Measurements from ENCODE around the gene TYW5. TPM values are rescaled to one million over a fixed set of nuclear protein-coding genes. Genes with fewer than 3 reads are reported as not detected.
"Not testable (repeated sequence)": the region's sequence is repeated elsewhere in the genome, so short reads cannot be mapped to it uniquely, and the experiment has no call there.

TYW5 gene
- total RNA-seq, 1 experiment from 2014 or later, result 13.5 TPM

DNA sequence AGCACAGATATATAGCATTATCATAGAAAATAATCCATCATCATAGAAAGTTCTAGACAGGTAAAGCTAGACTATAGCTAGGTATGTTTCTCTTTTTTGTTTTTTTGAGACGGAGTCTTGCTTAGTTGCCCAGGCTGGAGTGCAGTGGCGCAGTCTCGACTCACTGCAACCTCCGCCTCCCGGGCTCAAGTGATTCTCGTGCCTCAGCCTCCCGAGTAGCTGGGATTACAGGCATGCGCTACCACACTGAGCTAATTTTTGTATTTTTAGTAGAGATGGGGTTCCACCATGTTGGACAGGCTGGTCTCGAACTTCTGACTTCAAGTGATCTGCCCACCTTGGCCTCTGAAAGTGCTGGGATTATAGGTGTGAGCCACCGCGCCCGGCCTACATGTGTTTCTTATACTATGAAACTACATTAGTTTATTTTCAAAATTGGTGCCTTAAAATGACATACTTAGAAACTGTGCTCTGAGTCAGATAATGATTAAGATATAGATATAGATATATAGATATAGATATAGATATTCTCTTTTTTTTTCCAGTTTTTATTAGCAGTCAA is 42.7 kb downstream of the TYW5 start:
- DNase-seq (ENCODE audit: low spot score); H3K27me3 Mint-ChIP-seq (ENCODE audit: low read depth); POLR2A ChIA-PET; H3K27ac Mint-ChIP-seq; ATAC-seq: not testable (repeated sequence)
- H3K36me3 Mint-ChIP-seq, result peaks cover 41% of the 10 kb centered on the region
- peaks cover 21% of the 10 kb centered on the region for H3K9me3 Mint-ChIP-seq
- peak overlapping the region; percentile 97 for H3K4me3 Mint-ChIP-seq
- CTCF ChIA-PET, result interaction anchor here (0.6 kb wide), 1 partner anchor 30 kb away, joined by 3 read pairs; no protein-coding TSS in a partner anchor
- peaks cover 21% of the 10 kb centered on the region for H3K4me1 Mint-ChIP-seq
- TF ChIP-seq ZNF121 (CRISPR knock-in tag; IDR thresholded peaks at IDR 0.05), result peak; percentile 84

DNA sequence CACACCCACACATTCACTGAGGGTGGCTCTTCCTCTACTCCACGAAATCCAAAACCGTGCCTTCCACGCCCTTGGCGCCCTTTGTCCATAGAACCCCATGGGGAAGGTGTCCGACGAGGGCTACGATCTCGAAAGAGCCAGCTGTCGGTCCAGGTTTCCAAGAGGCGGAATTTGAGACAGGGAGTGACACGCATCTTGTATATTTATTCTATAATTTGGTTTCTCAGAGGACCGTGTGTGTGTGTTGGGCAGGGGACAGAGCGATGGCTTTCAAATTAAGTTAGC is 43.5 kb downstream of the TYW5 start:
- Mint-ChIP-seq H3K36me3 (peaks cover 33% of the 10 kb centered on the region), H3K27ac (peak overlapping the region; percentile 99), H3K27me3 (ENCODE audit: low read depth) (no peaks in the 10 kb centered on the region), H3K4me1 (peaks cover 21% of the 10 kb centered on the region), H3K9me3 (peaks cover 13% of the 10 kb centered on the region), H3K4me3 (peak overlapping the region; percentile 97)
- ATAC-seq (no peak), DNase-seq (ENCODE audit: low spot score) (no peak)
- CTCF ChIA-PET, result interaction anchor here (2.3 kb wide), 1 partner anchor 207 kb away, joined by 5 read pairs; no protein-coding TSS in a partner anchor
- POLR2A ChIA-PET, result no interaction called here
- TF ChIP-seq RELA (CRISPR knock-in tag; IDR thresholded peaks at IDR 0.05; ENCODE audit: borderline replicate concordance) (no peak), SOX15 (CRISPR knock-in tag; IDR thresholded peaks at IDR 0.05) (no peak), NFE2L1 (CRISPR knock-in tag; IDR thresholded peaks at IDR 0.05) (no peak), NR3C1 (CRISPR knock-in tag; conservative IDR thresholded peaks at IDR 0.05; ENCODE audit: low read depth) (no peak), ZBTB21 (CRISPR knock-in tag; IDR thresholded peaks at IDR 0.05; ENCODE audit: borderline replicate concordance) (no peak), KAT7 (CRISPR knock-in tag; IDR thresholded peaks at IDR 0.05; ENCODE audit: borderline replicate concordance) (0 out of 2 replicates have a peak, but pooled peaks have one; percentile 3), ZNF263 (CRISPR knock-in tag; IDR thresholded peaks at IDR 0.05; ENCODE audit: low read depth) (no peak), NR1H2 (CRISPR knock-in tag; IDR thresholded peaks at IDR 0.05) (no peak), SMAD3 (CRISPR knock-in tag; IDR thresholded peaks at IDR 0.05; ENCODE audit: borderline replicate concordance) (0 out of 2 replicates have a peak, but pooled peaks have one; percentile 17)
- TF ChIP-seq, protein P1, sequence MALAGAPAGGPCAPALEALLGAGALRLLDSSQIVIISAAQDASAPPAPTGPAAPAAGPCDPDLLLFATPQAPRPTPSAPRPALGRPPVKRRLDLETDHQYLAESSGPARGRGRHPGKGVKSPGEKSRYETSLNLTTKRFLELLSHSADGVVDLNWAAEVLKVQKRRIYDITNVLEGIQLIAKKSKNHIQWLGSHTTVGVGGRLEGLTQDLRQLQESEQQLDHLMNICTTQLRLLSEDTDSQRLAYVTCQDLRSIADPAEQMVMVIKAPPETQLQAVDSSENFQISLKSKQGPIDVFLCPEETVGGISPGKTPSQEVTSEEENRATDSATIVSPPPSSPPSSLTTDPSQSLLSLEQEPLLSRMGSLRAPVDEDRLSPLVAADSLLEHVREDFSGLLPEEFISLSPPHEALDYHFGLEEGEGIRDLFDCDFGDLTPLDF (CRISPR knock-in tag; IDR thresholded peaks at IDR 0.05), result no peak
- TF ChIP-seq, protein P2, sequence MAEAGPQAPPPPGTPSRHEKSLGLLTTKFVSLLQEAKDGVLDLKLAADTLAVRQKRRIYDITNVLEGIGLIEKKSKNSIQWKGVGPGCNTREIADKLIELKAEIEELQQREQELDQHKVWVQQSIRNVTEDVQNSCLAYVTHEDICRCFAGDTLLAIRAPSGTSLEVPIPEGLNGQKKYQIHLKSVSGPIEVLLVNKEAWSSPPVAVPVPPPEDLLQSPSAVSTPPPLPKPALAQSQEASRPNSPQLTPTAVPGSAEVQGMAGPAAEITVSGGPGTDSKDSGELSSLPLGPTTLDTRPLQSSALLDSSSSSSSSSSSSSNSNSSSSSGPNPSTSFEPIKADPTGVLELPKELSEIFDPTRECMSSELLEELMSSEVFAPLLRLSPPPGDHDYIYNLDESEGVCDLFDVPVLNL (CRISPR knock-in tag; IDR thresholded peaks at IDR 0.05; ENCODE audit: borderline replicate concordance, low read depth), result no peak
- TF ChIP-seq, protein P3, sequence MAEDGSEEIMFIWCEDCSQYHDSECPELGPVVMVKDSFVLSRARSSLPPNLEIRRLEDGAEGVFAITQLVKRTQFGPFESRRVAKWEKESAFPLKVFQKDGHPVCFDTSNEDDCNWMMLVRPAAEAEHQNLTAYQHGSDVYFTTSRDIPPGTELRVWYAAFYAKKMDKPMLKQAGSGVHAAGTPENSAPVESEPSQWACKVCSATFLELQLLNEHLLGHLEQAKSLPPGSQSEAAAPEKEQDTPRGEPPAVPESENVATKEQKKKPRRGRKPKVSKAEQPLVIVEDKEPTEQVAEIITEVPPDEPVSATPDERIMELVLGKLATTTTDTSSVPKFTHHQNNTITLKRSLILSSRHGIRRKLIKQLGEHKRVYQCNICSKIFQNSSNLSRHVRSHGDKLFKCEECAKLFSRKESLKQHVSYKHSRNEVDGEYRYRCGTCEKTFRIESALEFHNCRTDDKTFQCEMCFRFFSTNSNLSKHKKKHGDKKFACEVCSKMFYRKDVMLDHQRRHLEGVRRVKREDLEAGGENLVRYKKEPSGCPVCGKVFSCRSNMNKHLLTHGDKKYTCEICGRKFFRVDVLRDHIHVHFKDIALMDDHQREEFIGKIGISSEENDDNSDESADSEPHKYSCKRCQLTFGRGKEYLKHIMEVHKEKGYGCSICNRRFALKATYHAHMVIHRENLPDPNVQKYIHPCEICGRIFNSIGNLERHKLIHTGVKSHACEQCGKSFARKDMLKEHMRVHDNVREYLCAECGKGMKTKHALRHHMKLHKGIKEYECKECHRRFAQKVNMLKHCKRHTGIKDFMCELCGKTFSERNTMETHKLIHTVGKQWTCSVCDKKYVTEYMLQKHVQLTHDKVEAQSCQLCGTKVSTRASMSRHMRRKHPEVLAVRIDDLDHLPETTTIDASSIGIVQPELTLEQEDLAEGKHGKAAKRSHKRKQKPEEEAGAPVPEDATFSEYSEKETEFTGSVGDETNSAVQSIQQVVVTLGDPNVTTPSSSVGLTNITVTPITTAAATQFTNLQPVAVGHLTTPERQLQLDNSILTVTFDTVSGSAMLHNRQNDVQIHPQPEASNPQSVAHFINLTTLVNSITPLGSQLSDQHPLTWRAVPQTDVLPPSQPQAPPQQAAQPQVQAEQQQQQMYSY (CRISPR knock-in tag; IDR thresholded peaks at IDR 0.05), result no peak
- TF ChIP-seq, protein P4, sequence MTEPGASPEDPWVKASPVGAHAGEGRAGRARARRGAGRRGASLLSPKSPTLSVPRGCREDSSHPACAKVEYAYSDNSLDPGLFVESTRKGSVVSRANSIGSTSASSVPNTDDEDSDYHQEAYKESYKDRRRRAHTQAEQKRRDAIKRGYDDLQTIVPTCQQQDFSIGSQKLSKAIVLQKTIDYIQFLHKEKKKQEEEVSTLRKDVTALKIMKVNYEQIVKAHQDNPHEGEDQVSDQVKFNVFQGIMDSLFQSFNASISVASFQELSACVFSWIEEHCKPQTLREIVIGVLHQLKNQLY (CRISPR knock-in tag; IDR thresholded peaks at IDR 0.05), result no peak
- TF ChIP-seq, protein P5, sequence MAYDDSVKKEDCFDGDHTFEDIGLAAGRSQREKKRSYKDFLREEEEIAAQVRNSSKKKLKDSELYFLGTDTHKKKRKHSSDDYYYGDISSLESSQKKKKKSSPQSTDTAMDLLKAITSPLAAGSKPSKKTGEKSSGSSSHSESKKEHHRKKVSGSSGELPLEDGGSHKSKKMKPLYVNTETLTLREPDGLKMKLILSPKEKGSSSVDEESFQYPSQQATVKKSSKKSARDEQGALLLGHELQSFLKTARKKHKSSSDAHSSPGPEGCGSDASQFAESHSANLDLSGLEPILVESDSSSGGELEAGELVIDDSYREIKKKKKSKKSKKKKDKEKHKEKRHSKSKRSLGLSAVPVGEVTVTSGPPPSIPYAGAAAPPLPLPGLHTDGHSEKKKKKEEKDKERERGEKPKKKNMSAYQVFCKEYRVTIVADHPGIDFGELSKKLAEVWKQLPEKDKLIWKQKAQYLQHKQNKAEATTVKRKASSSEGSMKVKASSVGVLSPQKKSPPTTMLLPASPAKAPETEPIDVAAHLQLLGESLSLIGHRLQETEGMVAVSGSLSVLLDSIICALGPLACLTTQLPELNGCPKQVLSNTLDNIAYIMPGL (CRISPR knock-in tag; IDR thresholded peaks at IDR 0.05), result no peak

Data from WTC11 (cell line).